H9 (cell line): ENCODE results near the gene MBL2. TPM values are rescaled to one million over a fixed set of nuclear protein-coding genes. Genes with fewer than 3 reads are reported as not detected.

Experiments used
- DNase-seq: peaks from one replicate; pipeline ENCODE4 v3.0.0-alpha.2; 2017
- H2AFZ ChIP-seq: one replicate; pipeline ENCODE4 v1.6.1; 2013; ENCODE audit warnings: mild to moderate bottlenecking, low read length, control low read depth, moderate library complexity
- H2AK5ac ChIP-seq: 2 replicates; pipeline ENCODE4 v1.6.1; 2013; ENCODE audit warnings: low read length, control low read depth, mixed read lengths; ENCODE audit not compliant: insufficient read length
- H2BK120ac ChIP-seq: one replicate; pipeline ENCODE4 v1.6.1; 2013; ENCODE audit warnings: low read depth, mild to moderate bottlenecking, low read length, control low read depth, inconsistent platforms; ENCODE audit not compliant: poor library complexity, severe bottlenecking
- H2BK12ac ChIP-seq: 2 replicates; pipeline ENCODE4 v1.6.1; 2013; ENCODE audit warnings: low read length, control low read depth, mixed read lengths, low read depth; ENCODE audit not compliant: insufficient read length
- H2BK15ac ChIP-seq: 2 replicates; pipeline ENCODE4 v1.6.1; 2013; ENCODE audit warnings: low read depth, low read length, control low read depth
- H2BK20ac ChIP-seq: one replicate; pipeline ENCODE4 v1.6.1; 2013; ENCODE audit warnings: low read depth, mild to moderate bottlenecking, low read length, control low read depth, inconsistent platforms; ENCODE audit not compliant: poor library complexity, severe bottlenecking
- H2BK5ac ChIP-seq: 2 replicates; pipeline ENCODE4 v1.6.1; 2013; ENCODE audit warnings: low read length, control low read depth, mixed read lengths; ENCODE audit not compliant: insufficient read length
- H3K14ac ChIP-seq: 2 replicates; pipeline ENCODE4 v1.6.1; 2013; ENCODE audit warnings: low read length, control low read depth; ENCODE audit not compliant: insufficient read depth
- H3K18ac ChIP-seq: 2 replicates; pipeline ENCODE4 v1.6.1; 2013; ENCODE audit warnings: low read depth, mild to moderate bottlenecking, mixed read lengths, low read length, control low read depth; ENCODE audit not compliant: insufficient read length
- H3K23ac ChIP-seq: 2 replicates; pipeline ENCODE4 v1.6.1; 2013; ENCODE audit warnings: low read length, control low read depth, mixed read lengths, low read depth; ENCODE audit not compliant: insufficient read length
- H3K23me2 ChIP-seq: 2 replicates; pipeline ENCODE4 v1.6.1; 2013; ENCODE audit warnings: low read depth, mild to moderate bottlenecking, mixed read lengths, low read length, control low read depth; ENCODE audit not compliant: insufficient read length, poor library complexity, severe bottlenecking
- H3K27ac ChIP-seq: 2 replicates; pipeline ENCODE4 v1.5.1; 2013; ENCODE audit warnings: low read length, control low read depth, mixed read lengths, low read depth; ENCODE audit not compliant: insufficient read length
- H3K27me3 ChIP-seq: 2 replicates; pipeline ENCODE4 v1.6.1; 2013; ENCODE audit warnings: low read length, control low read depth, inconsistent platforms; ENCODE audit not compliant: insufficient read depth
- H3K4ac ChIP-seq: 2 replicates; pipeline ENCODE4 v1.6.1; 2013; ENCODE audit warnings: low read depth, mild to moderate bottlenecking, control low read depth, inconsistent platforms, low read length, moderate library complexity
- H3K4me1 ChIP-seq: 2 replicates; pipeline ENCODE4 v1.6.1; 2013; ENCODE audit warnings: low read length, control low read depth, inconsistent platforms; ENCODE audit not compliant: insufficient read depth
- H3K4me2 ChIP-seq: 2 replicates; pipeline ENCODE4 v1.6.1; 2013; ENCODE audit warnings: low read length, control low read depth, mixed read lengths; ENCODE audit not compliant: insufficient read length, insufficient read depth
- H3K56ac ChIP-seq: 2 replicates; pipeline ENCODE4 v1.6.1; 2013; ENCODE audit warnings: low read depth, mild to moderate bottlenecking, mixed read lengths, low read length, control low read depth; ENCODE audit not compliant: insufficient read length
- H3K79me1 ChIP-seq: 2 replicates; pipeline ENCODE4 v1.6.1; 2013; ENCODE audit warnings: low read depth, mild to moderate bottlenecking, moderate library complexity, low read length, control low read depth, inconsistent platforms; ENCODE audit not compliant: insufficient read depth, poor library complexity, severe bottlenecking
- H3K79me2 ChIP-seq: 2 replicates; pipeline ENCODE4 v1.6.1; 2013; ENCODE audit warnings: low read length, control low read depth, inconsistent platforms; ENCODE audit not compliant: insufficient read depth
- H3K9ac ChIP-seq: 2 replicates; pipeline ENCODE4 v1.6.1; 2013; ENCODE audit warnings: low read length, control low read depth, mixed read lengths; ENCODE audit not compliant: insufficient read length; ENCODE audit errors: extremely low read depth
- H3K9me3 ChIP-seq: one replicate; pipeline ENCODE4 v1.6.1; 2013; ENCODE audit warnings: low read depth, low read length, inconsistent platforms; ENCODE audit not compliant: control insufficient read depth
- H3T11ph ChIP-seq: one replicate; pipeline ENCODE4 v1.6.1; 2013; ENCODE audit warnings: mild to moderate bottlenecking, low read length, control low read depth, inconsistent platforms
- H4K20me1 ChIP-seq: one replicate; pipeline ENCODE4 v1.6.1; 2013; ENCODE audit not compliant: control insufficient read depth, insufficient read length, insufficient read depth
- H4K5ac ChIP-seq: 2 replicates; pipeline ENCODE4 v1.6.1; 2013; ENCODE audit warnings: low read depth, mild to moderate bottlenecking, mixed read lengths, low read length, control low read depth; ENCODE audit not compliant: insufficient read length
- H4K8ac ChIP-seq: replicated peaks from 2 replicates; pipeline ENCODE4 v1.6.1; 2013; ENCODE audit warnings: low read length, control low read depth, mixed read lengths, low read depth; ENCODE audit not compliant: insufficient read length
- H4K91ac ChIP-seq: 2 replicates; pipeline ENCODE4 v1.6.1; 2013; ENCODE audit warnings: low read depth, mild to moderate bottlenecking, moderate library complexity, mixed read lengths, low read length, control low read depth; ENCODE audit not compliant: insufficient read length
- H3K27ac Mint-ChIP-seq, 3 experiments: 2 replicates in 2 of 3; 3 replicates in 1 of 3; pipeline ENCODE4 v1.8.0; 2020 to 2021; ENCODE audit warnings: mixed read lengths in 3 of 3, mild to moderate bottlenecking in 1 of 3, moderate library complexity in 1 of 3
- H3K27me3 Mint-ChIP-seq: 2 replicates; pipeline ENCODE4 v1.8.0; 2021; ENCODE audit warnings: low read depth, mild to moderate bottlenecking, moderate library complexity, mixed read lengths
- H3K36me3 Mint-ChIP-seq, 3 experiments: 2 replicates in 2 of 3; 3 replicates in 1 of 3; pipeline ENCODE4 v1.8.0; 2020 to 2021; ENCODE audit warnings: low read depth in 3 of 3, mixed read lengths in 3 of 3; ENCODE audit not compliant: insufficient read depth in 1 of 3
- H3K4me1 Mint-ChIP-seq, 2 experiments: 2 replicates each; pipeline ENCODE4 v1.8.0; 2020; ENCODE audit warnings: mixed read lengths in 2 of 2
- H3K4me3 Mint-ChIP-seq, 2 experiments: 2 replicates in 1 of 2; 3 replicates in 1 of 2; pipeline ENCODE4 v1.8.0; 2020 to 2021; ENCODE audit warnings: mild to moderate bottlenecking in 2 of 2, mixed read lengths in 2 of 2, moderate library complexity in 1 of 2
- H3K9me3 Mint-ChIP-seq, 2 experiments: 2 replicates in 1 of 2; 3 replicates in 1 of 2; pipeline ENCODE4 v1.8.0; 2020; ENCODE audit warnings: mild to moderate bottlenecking in 2 of 2, mixed read lengths in 2 of 2, moderate library complexity in 1 of 2
- WGBS: extraction: QIAGEN DNeasy Blood & Tissue Kit; methylation state at CpG from one replicate; pipeline ENCODE4 v1.1.7; 2013; ENCODE audit warnings: missing lambda C conversion rate, low lambda C conversion rate, mixed read lengths; ENCODE audit not compliant: insufficient read length; ENCODE audit errors: extremely low coverage; 5-methylcytosine and 5-hydroxymethylcytosine counted together
- total RNA-seq: library from RNA; stranded (reverse); gene quantifications from 2 replicates; pipeline ENCODE4 v1.2.1, GENCODE V29; 2021
- TF ChIP-seq, protein P1 (sequence below): fragments of 200-600 bp; sonication (generic); conservative IDR thresholded peaks from 3 replicates; pipeline ENCODE4 v1.8.0; 2021; ENCODE audit warnings: antibody characterized with exemption, mild to moderate bottlenecking

The MBL2 gene
- total RNA-seq, 1 experiment from 2014 or later, result not detected

DNA sequence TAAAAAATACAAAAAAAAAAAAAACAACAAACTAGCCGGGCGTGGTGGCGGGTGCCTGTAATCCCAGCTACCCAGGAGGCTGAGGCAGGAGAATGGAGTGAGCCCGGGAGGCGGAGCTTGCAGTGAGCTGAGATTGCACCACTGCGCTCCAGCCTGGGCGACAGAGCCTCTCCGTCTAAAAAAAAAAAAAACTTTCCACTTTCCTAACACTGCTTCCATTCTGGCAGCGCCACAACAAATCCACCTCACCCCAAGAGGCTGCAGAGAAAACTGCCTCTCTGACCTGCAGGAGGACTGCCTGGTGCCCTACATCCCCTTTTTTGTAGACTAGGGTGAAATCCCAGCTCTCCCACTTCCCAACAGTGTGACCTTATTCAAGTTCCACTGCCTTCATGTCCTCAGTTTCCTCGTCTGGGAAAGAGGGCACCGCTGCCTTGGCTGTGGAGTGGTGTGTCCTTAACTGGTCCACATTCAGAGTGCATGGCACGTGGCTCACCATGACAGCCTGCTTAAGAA is 2.6 kb upstream of the MBL2 start:
- Histone ChIP-seq H2BK120ac (no peak overlapping the region), H2AFZ (no peak overlapping the region), H3T11ph (no peak overlapping the region), H3K4ac (no peak overlapping the region), H4K8ac (no peak overlapping the region), H3K27ac (no peak overlapping the region), H2BK5ac (no peak overlapping the region), H3K14ac (no peak overlapping the region), H3K27me3 (no peaks in the 10 kb centered on the region), H3K18ac (no peak overlapping the region), H2BK20ac (no peak overlapping the region), H3K4me1 (no peaks in the 10 kb centered on the region), H2BK12ac (no peak overlapping the region), H4K91ac (no peak overlapping the region), H3K9ac (no peak overlapping the region), H2BK15ac (no peak overlapping the region), H3K9me3 (no peaks in the 10 kb centered on the region), H3K23ac (no peak overlapping the region), H4K5ac (no peak overlapping the region), H3K23me2 (no peaks in the 10 kb centered on the region), H3K79me1 (no peaks in the 10 kb centered on the region), H2AK5ac (no peak overlapping the region), H3K4me2 (no peak overlapping the region), H3K79me2 (no peaks in the 10 kb centered on the region), H3K56ac (no peak overlapping the region), H4K20me1 (no peaks in the 10 kb centered on the region)
- WGBS, result no CpG with 5 or more reads among the region's 12 CpGs
- no peaks in the 10 kb centered on the region for H3K27me3 Mint-ChIP-seq
- H3K9me3 Mint-ChIP-seq, result no peaks in the 10 kb centered on the region; a peak in 1 of 5 replicates
- TF ChIP-seq, protein P1, sequence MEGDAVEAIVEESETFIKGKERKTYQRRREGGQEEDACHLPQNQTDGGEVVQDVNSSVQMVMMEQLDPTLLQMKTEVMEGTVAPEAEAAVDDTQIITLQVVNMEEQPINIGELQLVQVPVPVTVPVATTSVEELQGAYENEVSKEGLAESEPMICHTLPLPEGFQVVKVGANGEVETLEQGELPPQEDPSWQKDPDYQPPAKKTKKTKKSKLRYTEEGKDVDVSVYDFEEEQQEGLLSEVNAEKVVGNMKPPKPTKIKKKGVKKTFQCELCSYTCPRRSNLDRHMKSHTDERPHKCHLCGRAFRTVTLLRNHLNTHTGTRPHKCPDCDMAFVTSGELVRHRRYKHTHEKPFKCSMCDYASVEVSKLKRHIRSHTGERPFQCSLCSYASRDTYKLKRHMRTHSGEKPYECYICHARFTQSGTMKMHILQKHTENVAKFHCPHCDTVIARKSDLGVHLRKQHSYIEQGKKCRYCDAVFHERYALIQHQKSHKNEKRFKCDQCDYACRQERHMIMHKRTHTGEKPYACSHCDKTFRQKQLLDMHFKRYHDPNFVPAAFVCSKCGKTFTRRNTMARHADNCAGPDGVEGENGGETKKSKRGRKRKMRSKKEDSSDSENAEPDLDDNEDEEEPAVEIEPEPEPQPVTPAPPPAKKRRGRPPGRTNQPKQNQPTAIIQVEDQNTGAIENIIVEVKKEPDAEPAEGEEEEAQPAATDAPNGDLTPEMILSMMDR, result no peak
- no peak overlapping the region for H3K4me3 Mint-ChIP-seq
- DNase-seq, result no peak
- H3K4me1 Mint-ChIP-seq, result peaks cover 3% of the 10 kb centered on the region in 2 experiments; a peak in 2 of 4 replicates
- H3K27ac Mint-ChIP-seq, result no peak overlapping the region
- H3K36me3 Mint-ChIP-seq, result no peaks in the 10 kb centered on the region
